Ectodermal cell (in vitro differentiated cells): ENCODE data around the gene CNTNAP3. TPM values are rescaled to one million over a fixed set of nuclear protein-coding genes. Genes with fewer than 3 reads are reported as not detected.
"Not testable (repeated sequence)": the region's sequence is repeated elsewhere in the genome, so short reads cannot be mapped to it uniquely, and the experiment has no call there.

Source experiments
- H3K27ac ChIP-seq: 2 replicates; pipeline ENCODE4 v1.7.0; 2013; ENCODE audit warnings: mild to moderate bottlenecking, low read depth, low read length; ENCODE audit not compliant: insufficient read depth, poor library complexity, severe bottlenecking
- H3K27me3 ChIP-seq: 2 replicates; pipeline ENCODE4 v1.7.0; 2013; ENCODE audit warnings: mild to moderate bottlenecking, low read length; ENCODE audit not compliant: insufficient read depth, control insufficient read depth, poor library complexity, severe bottlenecking
- H3K36me3 ChIP-seq: one replicate; pipeline ENCODE4 v1.7.0; 2013; ENCODE audit warnings: low read length; ENCODE audit not compliant: control insufficient read depth, insufficient read depth
- H3K4me1 ChIP-seq: one replicate; pipeline ENCODE4 v1.7.0; 2013; ENCODE audit warnings: low read length; ENCODE audit not compliant: control insufficient read depth, insufficient read depth
- H3K4me3 ChIP-seq: 2 replicates; pipeline ENCODE4 v1.7.0; 2013; ENCODE audit warnings: low read depth, low read length, control low read depth; ENCODE audit not compliant: insufficient read depth
- H3K9me3 ChIP-seq: 2 replicates; pipeline ENCODE4 v1.7.0; 2013; ENCODE audit warnings: mild to moderate bottlenecking, low read length, moderate library complexity; ENCODE audit not compliant: control insufficient read depth
- WGBS, 2 experiments: methylation state at CpG; one replicate each; pipeline ENCODE4 v1.1.7; 2013; ENCODE audit warnings: missing lambda C conversion rate in 2 of 2; 5-methylcytosine and 5-hydroxymethylcytosine counted together
- polyA plus RNA-seq, 4 experiments: library from polyadenylated mRNA; stranded (reverse); fragments of 50-300 nt; gene quantifications; one replicate each; pipeline ENCODE4 v1.2.3, GENCODE V29; 2013

Gene CNTNAP3
- 13.5 TPM for polyA plus RNA-seq (2013, experiment 1 of 4)
- polyA plus RNA-seq (2013, experiment 2 of 4), result 12.7 TPM
- 10.9 TPM for polyA plus RNA-seq (2013, experiment 3 of 4)
- 11.2 TPM for polyA plus RNA-seq (2013, experiment 4 of 4)

DNA sequence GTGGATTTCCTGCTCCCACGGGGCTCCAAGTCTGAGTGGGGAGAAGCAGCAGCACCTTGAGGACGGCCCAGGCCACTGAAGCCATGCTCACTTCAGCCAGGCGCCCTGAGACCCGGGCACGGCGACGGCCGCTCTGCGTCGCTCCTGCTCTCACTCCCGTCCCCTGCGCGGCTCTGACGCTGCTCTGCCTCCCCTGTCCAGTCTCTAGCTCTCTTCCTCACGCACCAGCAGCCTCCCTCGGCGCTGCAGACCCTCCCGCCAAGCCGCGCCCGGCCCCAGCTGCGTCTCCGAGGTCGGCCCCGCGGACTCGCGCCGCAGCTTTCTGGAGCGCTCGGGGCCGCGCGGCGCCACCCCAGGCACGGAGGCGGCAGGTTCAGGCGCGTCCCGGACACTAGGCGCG, at the start of gene CNTNAP3:
TSS of gene CNTNAP3 (minus strand) at position 188 of the 400 bp plus-strand sequence. CDS start at position 85, 103 bp downstream.
- not testable (repeated sequence) for H3K4me1 ChIP-seq, H3K36me3 ChIP-seq, H3K9me3 ChIP-seq, H3K27me3 ChIP-seq, H3K27ac ChIP-seq, H3K4me3 ChIP-seq
- no CpG with 5 or more reads among the region's 42 CpGs for WGBS, 2 experiments

DNA sequence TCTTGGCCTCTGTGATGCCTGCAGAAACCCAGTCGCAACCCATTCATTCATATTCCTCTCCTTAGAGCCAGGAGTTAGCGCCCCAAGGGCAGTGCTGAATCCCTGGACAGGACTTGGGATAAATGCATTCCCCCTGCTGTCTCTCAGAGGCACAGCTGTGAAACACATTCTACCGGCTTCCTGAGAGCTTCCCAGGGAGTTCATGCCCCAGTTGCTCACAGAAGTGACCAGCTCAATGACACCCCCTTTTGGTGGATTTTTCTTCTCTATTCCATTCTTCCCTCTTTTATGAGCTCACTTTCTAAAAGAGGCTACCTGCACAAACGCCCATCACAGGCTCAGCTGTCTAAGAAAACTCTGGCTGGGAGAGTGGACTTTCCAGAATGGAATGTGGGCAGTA, 8.0 kb downstream of the CNTNAP3 start:
- H3K27me3 ChIP-seq, H3K36me3 ChIP-seq, H3K27ac ChIP-seq, H3K9me3 ChIP-seq, H3K4me3 ChIP-seq, H3K4me1 ChIP-seq: not testable (repeated sequence)
- no CpG with 5 or more reads among the region's 4 CpGs for WGBS, 2 experiments

DNA sequence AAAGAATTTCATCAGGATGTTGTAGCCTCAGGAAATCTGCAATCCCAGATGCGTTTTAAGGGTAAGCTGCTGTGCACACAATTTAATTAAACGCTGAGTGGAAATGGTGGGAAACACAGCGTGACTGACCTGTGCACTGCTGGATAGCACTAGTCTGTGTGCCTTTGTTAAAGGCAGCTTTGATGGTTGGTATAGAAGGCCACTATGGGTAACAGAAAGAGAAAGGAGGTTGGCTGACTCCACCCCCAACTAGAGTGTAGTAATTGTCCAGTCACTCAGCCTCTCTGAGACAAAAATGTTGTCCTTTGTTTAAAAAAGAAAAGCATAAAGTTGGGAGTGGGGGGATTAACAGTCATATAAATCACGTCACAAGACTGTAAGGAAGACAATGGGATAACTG, 45.5 kb downstream of the CNTNAP3 start:
- H3K4me1 ChIP-seq, H3K9me3 ChIP-seq, H3K4me3 ChIP-seq, H3K36me3 ChIP-seq, H3K27ac ChIP-seq, H3K27me3 ChIP-seq: not testable (repeated sequence)
- WGBS, 2 experiments, result no CpG with 5 or more reads among the region's 4 CpGs

DNA sequence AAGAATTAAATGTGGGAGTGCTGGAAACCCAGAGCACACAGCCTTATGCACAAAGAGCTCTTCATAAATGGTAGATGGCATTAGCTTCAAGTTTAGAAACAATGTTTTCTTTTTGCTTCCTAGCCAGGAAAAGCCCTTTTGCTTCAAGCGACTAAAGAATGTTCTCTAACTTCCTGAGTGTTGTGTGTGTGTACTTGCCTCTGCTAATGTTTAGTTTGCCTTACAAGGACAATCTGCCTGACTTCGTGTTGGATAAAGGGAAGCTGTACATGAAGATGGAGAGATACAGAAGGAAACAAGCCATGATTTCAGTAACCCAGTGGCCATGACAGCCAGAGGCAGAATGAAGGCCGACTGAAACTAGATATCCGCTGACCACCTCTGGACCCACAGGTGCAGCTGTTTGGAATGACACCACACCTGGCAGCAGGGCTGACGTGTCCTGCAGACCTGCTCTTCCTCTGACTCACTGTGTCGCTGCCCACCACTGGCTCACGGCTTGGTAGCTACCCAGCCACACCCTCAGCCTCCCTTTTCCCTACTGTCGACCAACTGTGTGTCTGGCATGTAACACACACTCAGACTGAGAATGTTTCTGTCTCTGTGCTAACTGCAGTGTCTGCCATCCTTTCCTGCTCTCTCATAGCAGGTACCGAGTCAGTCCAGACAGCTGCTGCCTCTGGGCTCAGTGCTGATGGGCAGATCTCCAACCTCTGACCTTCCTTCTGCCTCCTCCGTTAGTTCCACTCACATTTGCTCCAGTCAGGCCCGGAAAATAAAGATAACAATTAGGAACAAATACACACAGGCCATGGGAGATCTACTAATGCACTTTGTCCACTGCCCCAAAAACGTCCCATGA, 55.6 kb downstream of the CNTNAP3 start:
- H3K4me3 ChIP-seq, H3K27me3 ChIP-seq, H3K27ac ChIP-seq, H3K9me3 ChIP-seq, H3K4me1 ChIP-seq, H3K36me3 ChIP-seq: not testable (repeated sequence)
- WGBS, 2 experiments, result no CpG with 5 or more reads among the region's 12 CpGs

DNA sequence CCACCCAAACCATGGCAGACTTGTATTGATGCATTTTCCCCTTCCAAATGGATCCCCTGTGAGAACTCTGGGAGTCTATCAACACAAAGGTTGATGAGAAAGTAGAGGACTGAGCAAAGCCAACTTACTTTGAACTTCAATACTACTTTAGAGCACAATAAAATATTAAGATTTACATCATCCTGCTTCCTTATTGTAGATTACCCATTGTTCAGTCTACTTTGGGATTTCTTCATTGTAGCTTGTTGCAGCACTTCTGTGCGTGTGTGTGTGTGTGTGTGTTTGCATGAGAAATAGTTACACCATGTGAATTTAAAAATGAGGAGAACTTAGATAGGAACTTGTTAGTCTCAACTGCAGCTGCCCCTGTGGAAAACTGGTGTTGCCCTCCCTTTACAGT, 72.0 kb downstream of the CNTNAP3 start:
- not testable (repeated sequence) for H3K27me3 ChIP-seq, H3K36me3 ChIP-seq, H3K4me3 ChIP-seq, H3K4me1 ChIP-seq, H3K27ac ChIP-seq, H3K9me3 ChIP-seq
- WGBS, 2 experiments, result no CpG with 5 or more reads among the region's 1 CpG

DNA sequence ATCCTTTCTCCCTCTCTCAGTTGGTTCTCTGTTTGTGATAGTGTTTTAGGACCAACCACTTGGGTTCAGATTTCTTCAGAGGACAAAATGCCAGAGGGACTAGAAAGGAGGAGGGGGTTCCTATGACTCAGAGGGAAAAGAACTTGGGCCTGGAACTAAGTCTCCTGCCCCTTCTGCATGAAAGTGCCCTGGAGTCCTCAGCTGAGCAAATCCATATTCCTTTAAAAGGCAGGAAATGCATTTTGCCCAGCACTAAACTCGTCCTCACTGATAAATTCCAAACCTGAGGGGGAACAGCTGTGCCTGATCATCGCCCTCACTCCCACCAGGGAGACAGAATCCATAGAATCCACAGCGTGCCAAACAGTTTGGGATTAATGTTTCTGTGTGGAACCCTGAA, 78.2 kb downstream of the CNTNAP3 start:
- H3K27me3 ChIP-seq, H3K9me3 ChIP-seq, H3K4me3 ChIP-seq, H3K36me3 ChIP-seq, H3K4me1 ChIP-seq, H3K27ac ChIP-seq: not testable (repeated sequence)
- no CpG with 5 or more reads among the region's 3 CpGs for WGBS, 2 experiments

DNA sequence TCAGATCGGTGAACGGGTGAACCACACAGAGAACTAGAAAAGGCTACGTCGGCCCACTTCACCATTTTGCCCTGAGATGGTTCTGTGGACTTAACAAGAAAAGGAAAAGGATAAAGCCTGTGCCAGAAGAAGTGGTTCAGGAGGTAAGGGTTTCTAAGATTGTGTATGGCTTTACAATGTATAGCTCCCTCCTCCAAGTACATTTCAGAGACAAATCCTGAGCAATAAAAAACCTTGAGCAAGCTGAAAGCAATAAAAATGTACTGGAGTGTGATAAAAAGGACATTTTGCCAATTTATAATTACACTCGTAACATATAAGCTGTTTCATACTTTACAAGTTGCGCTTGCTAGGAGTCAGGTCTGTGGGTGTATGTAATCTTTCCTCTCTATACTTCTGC, 81.3 kb downstream of the CNTNAP3 start:
- not testable (repeated sequence) for H3K27me3 ChIP-seq, H3K36me3 ChIP-seq, H3K27ac ChIP-seq, H3K9me3 ChIP-seq, H3K4me3 ChIP-seq, H3K4me1 ChIP-seq
- WGBS, 2 experiments, result no CpG with 5 or more reads among the region's 6 CpGs

DNA sequence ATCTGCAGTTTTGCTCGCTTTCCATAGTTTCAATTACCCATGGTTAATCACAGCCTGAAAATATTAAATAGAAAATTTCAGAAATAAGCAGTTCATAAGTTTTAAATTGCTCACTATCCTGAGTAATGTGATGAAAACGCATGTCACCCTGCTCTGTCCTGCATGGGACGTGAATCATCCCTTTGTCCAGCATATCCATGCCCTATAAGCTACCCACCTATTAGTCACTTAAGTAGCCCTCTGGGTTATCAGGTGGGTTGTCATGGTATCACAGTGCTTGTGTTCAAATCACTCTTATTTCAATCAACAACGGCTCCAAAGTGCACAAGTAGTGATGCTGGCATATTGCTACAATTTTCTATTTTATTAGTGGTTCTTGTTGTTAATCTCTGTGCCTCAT, 82.1 kb downstream of the CNTNAP3 start:
- not testable (repeated sequence) for H3K9me3 ChIP-seq, H3K4me3 ChIP-seq, H3K27me3 ChIP-seq, H3K4me1 ChIP-seq, H3K27ac ChIP-seq, H3K36me3 ChIP-seq
- no CpG with 5 or more reads among the region's 4 CpGs for WGBS, 2 experiments

DNA sequence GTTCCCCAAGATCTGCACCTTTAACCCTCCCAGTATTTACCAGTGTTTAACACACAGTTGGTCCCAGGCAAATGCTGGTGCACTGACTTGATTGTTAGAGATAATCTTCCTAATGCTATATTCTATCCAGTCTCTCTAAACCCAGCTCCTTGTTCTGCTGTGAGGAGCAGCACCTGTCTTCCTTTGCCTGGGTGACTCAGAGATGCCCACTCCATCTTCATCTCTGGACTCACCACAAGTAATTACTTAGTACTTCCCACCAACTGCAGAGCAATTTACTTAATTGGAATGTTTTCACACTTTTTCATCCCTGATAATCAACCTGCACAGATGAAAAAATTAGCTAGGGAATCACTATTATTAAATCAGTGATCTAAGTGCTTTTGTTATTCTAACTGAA, 87.6 kb downstream of the CNTNAP3 start:
- not testable (repeated sequence) for H3K36me3 ChIP-seq, H3K4me3 ChIP-seq, H3K9me3 ChIP-seq, H3K4me1 ChIP-seq, H3K27me3 ChIP-seq, H3K27ac ChIP-seq

DNA sequence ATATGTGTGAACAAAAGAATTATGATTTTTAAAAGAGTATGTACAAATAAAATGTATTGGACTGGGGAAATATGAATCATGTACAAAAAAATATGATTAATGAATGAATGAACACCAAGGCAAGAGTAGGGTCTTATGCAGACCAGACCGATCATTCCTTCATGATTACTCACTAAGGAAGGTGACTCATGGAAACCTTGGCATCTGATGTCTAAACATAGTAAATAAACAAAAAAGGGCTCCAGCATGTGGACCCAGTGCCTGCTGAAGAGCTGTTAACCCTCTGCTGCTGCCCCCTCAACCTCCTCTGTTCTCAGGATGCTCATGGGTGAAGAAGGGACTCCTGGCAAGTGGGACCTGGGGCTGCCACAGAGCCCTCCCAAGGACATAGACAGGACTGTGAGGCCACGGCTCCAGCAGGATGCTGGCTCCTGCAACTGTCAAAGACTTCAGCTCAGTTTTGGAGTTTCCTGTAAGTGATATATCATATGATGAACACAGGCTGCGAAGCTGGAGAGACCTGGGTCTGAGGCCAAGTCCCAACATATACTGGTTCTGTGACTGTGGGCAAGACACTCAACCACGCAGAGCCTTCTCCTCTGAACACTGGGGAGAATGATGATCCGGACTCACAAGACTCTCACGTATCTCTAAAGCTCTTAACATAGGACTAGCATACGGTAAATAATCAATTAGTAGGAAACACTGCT, 89.8 kb downstream of the CNTNAP3 start:
- H3K9me3 ChIP-seq, H3K27ac ChIP-seq, H3K27me3 ChIP-seq, H3K36me3 ChIP-seq, H3K4me3 ChIP-seq, H3K4me1 ChIP-seq: not testable (repeated sequence)
- no CpG with 5 or more reads among the region's 7 CpGs for WGBS, 2 experiments
